Mesenchymal stem cell (in vitro differentiated cells and primary cell): ENCODE results near the gene CHM.

Experiments used
- DNase-seq: peaks from one replicate; pipeline ENCODE4 v3.0.0-alpha.2; 2013
- H2AFZ ChIP-seq: one replicate; pipeline ENCODE4 v1.6.1; 2013; ENCODE audit warnings: low read depth, mild to moderate bottlenecking, control low read depth, inconsistent platforms, low read length, moderate library complexity
- H2AK5ac ChIP-seq: 2 replicates; pipeline ENCODE4 v1.6.1; 2013; ENCODE audit warnings: low read length, moderate library complexity, mild to moderate bottlenecking, inconsistent platforms; ENCODE audit not compliant: severe bottlenecking
- H2BK120ac ChIP-seq: one replicate; pipeline ENCODE4 v1.6.1; 2013; ENCODE audit warnings: low read depth, mild to moderate bottlenecking, inconsistent platforms, low read length, moderate library complexity
- H2BK12ac ChIP-seq, 2 experiments: one replicate each; pipeline ENCODE4 v1.6.1; 2013; ENCODE audit warnings: inconsistent platforms in 2 of 2, low read length in 2 of 2, mild to moderate bottlenecking in 2 of 2, moderate library complexity in 2 of 2, control low read depth in 1 of 2
- H2BK15ac ChIP-seq: one replicate; pipeline ENCODE4 v1.6.1; 2013; ENCODE audit warnings: mild to moderate bottlenecking, low read depth, inconsistent platforms; ENCODE audit not compliant: poor library complexity, severe bottlenecking
- H2BK5ac ChIP-seq: 2 replicates; pipeline ENCODE4 v1.6.1; 2013; ENCODE audit warnings: low read depth, mild to moderate bottlenecking, low read length, control low read depth, inconsistent platforms; ENCODE audit not compliant: poor library complexity, severe bottlenecking
- H3K14ac ChIP-seq, 2 experiments: one replicate each; pipeline ENCODE4 v1.6.1; 2013; ENCODE audit warnings: inconsistent platforms in 2 of 2, low read length in 2 of 2, control low read depth in 1 of 2, mild to moderate bottlenecking in 1 of 2, moderate library complexity in 1 of 2
- H3K18ac ChIP-seq, 2 experiments: one replicate each; pipeline ENCODE4 v1.6.1; 2013; ENCODE audit warnings: inconsistent platforms in 2 of 2, low read length in 2 of 2, control low read depth in 1 of 2, low read depth in 1 of 2, mild to moderate bottlenecking in 1 of 2
- H3K23ac ChIP-seq, 2 experiments: one replicate each; pipeline ENCODE4 v1.6.1; 2013; ENCODE audit warnings: inconsistent platforms in 2 of 2, low read length in 2 of 2, mild to moderate bottlenecking in 2 of 2, moderate library complexity in 2 of 2, control low read depth in 1 of 2
- H3K27ac ChIP-seq: 2 replicates; pipeline ENCODE4 v1.5.1; 2013; ENCODE audit warnings: mild to moderate bottlenecking, moderate library complexity, low read length, control low read depth, inconsistent platforms; ENCODE audit not compliant: poor library complexity, severe bottlenecking
- H3K27me3 ChIP-seq, 2 experiments: 2 replicates each; pipeline versions ENCODE4 v1.6.1 to v1.7.0; 2013; ENCODE audit warnings: low read length in 2 of 2, mild to moderate bottlenecking in 2 of 2, moderate library complexity in 2 of 2, control low read depth in 1 of 2, inconsistent platforms in 1 of 2; ENCODE audit not compliant: control insufficient read depth in 1 of 2, insufficient read depth in 1 of 2
- H3K36me3 ChIP-seq, 2 experiments: 2 replicates each; pipeline versions ENCODE4 v1.6.1 to v1.7.0; 2013; ENCODE audit warnings: low read length in 2 of 2, control low read depth in 1 of 2, inconsistent platforms in 1 of 2, low read depth in 1 of 2, mild to moderate bottlenecking in 1 of 2; ENCODE audit not compliant: insufficient read depth in 2 of 2, control insufficient read depth in 1 of 2
- H3K4ac ChIP-seq, 2 experiments: one replicate each; pipeline ENCODE4 v1.6.1; 2013; ENCODE audit warnings: inconsistent platforms in 2 of 2, low read length in 2 of 2, mild to moderate bottlenecking in 2 of 2, moderate library complexity in 2 of 2, control low read depth in 1 of 2, low read depth in 1 of 2
- H3K4me1 ChIP-seq: 2 replicates; pipeline ENCODE4 v1.6.1; 2013; ENCODE audit warnings: low read depth, low read length, control low read depth; ENCODE audit not compliant: control insufficient read depth, insufficient read depth
- H3K4me2 ChIP-seq: 2 replicates; pipeline ENCODE4 v1.6.1; 2013; ENCODE audit warnings: low read length, mild to moderate bottlenecking, inconsistent platforms; ENCODE audit not compliant: poor library complexity, severe bottlenecking
- H3K4me3 ChIP-seq, 2 experiments: 2 replicates each; pipeline versions ENCODE4 v1.5.1 to v1.7.0; 2013; ENCODE audit warnings: low read length in 2 of 2, mild to moderate bottlenecking in 2 of 2, control low read depth in 1 of 2, low read depth in 1 of 2; ENCODE audit not compliant: insufficient read depth in 1 of 2
- H3K79me1 ChIP-seq: replicated peaks from 2 replicates; pipeline ENCODE4 v1.6.1; 2013; ENCODE audit warnings: mild to moderate bottlenecking, control low read depth, low read length, inconsistent platforms; ENCODE audit not compliant: poor library complexity, severe bottlenecking
- H3K9ac ChIP-seq: 2 replicates; pipeline ENCODE4 v1.7.0; 2013; ENCODE audit warnings: mild to moderate bottlenecking, low read length, moderate library complexity
- H3K9me3 ChIP-seq: 2 replicates; pipeline ENCODE4 v1.7.0; 2013; ENCODE audit warnings: mild to moderate bottlenecking, low read length; ENCODE audit not compliant: control insufficient read depth
- H4K8ac ChIP-seq: one replicate; pipeline ENCODE4 v1.6.1; 2013; ENCODE audit warnings: inconsistent platforms, mild to moderate bottlenecking, low read length, moderate library complexity
- H4K91ac ChIP-seq: one replicate; pipeline ENCODE4 v1.6.1; 2013; ENCODE audit warnings: mild to moderate bottlenecking, low read length, inconsistent platforms
- WGBS: methylation state at CpG from one replicate; pipeline ENCODE4 v1.1.7; 2013; ENCODE audit warnings: mixed read lengths; 5-methylcytosine and 5-hydroxymethylcytosine counted together

Gene CHM

GRCh38 chrX:85897362-85898126, 149.8 kb downstream of the CHM start:
- no peaks in the 10 kb centered on the region for H3K27me3 ChIP-seq
- no peaks in the 10 kb centered on the region for H3K9me3 ChIP-seq
- 45% methylated on average over 6 of the region's 7 CpGs for WGBS
- H2AFZ ChIP-seq: no peak overlapping the region
- H3K4me2 ChIP-seq: no peak overlapping the region
- H2BK5ac ChIP-seq: no peak overlapping the region
- H2BK15ac ChIP-seq: no peak overlapping the region
- peak overlapping the region in 1 of 2 experiments; percentile 12 for H3K18ac ChIP-seq
- no peaks in the 10 kb centered on the region for H3K4me1 ChIP-seq
- H3K23ac ChIP-seq: no peak overlapping the region
- H2BK120ac ChIP-seq: no peak overlapping the region
- no peak overlapping the region for H2BK12ac ChIP-seq
- H4K8ac ChIP-seq: no peak overlapping the region
- H3K4ac ChIP-seq: no peak overlapping the region
- H4K91ac ChIP-seq: no peak overlapping the region
- no peak overlapping the region for H2AK5ac ChIP-seq
- peaks cover 2% of the 10 kb centered on the region for H3K79me1 ChIP-seq
- H3K9ac ChIP-seq: no peak overlapping the region
- H3K27ac ChIP-seq: no peak overlapping the region
- H3K36me3 ChIP-seq: peaks cover 5 to 41% of the 10 kb centered on the region in 2 experiments
- DNase-seq: peak; percentile 29
- H3K4me3 ChIP-seq: no peak overlapping the region
- no peak overlapping the region for H3K14ac ChIP-seq

- Histone ChIP-seq H2AK5ac (no peak overlapping the region), H2BK12ac (no peak overlapping the region), H3K4me3 (no peak overlapping the region), H2BK120ac (no peak overlapping the region), H3K14ac (no peak overlapping the region), H2BK15ac (no peak overlapping the region), H3K36me3 (peaks cover 0 to 15% of the 10 kb centered on the region in 2 experiments), H4K91ac (no peak overlapping the region), H3K79me1 (no peaks in the 10 kb centered on the region), H3K9ac (no peak overlapping the region), H4K8ac (no peak overlapping the region), H2BK5ac (no peak overlapping the region), H3K4ac (no peak overlapping the region), H3K9me3 (no peaks in the 10 kb centered on the region), H3K23ac (no peak overlapping the region), H3K4me1 (no peaks in the 10 kb centered on the region), H3K27ac (no peak overlapping the region), H3K27me3 (no peaks in the 10 kb centered on the region), H3K18ac (no peak overlapping the region), H2AFZ (no peak overlapping the region), H3K4me2 (no peak overlapping the region)
- no CpG with 5 or more reads among the region's 5 CpGs for WGBS
- DNase-seq: no peak
These were observed 164.8 kb downstream of the CHM start for GRCh38 chrX:85882601-85883000.

GRCh38 chrX:85870585-85870984, 176.8 kb downstream of the CHM start:
- peaks cover 8 to 61% of the 10 kb centered on the region in 2 experiments for H3K36me3 ChIP-seq
- no peak overlapping the region for H3K14ac ChIP-seq
- H3K4me2 ChIP-seq: no peak overlapping the region
- no peaks in the 10 kb centered on the region for H3K27me3 ChIP-seq
- no peak overlapping the region for H2BK15ac ChIP-seq
- no peak overlapping the region for H2BK5ac ChIP-seq
- H3K4me3 ChIP-seq: no peak overlapping the region
- H3K79me1 ChIP-seq: no peaks in the 10 kb centered on the region
- no peak overlapping the region for H4K91ac ChIP-seq
- no peak overlapping the region for H3K9ac ChIP-seq
- no peak overlapping the region for H3K23ac ChIP-seq
- no peak overlapping the region for H2BK120ac ChIP-seq
- no peaks in the 10 kb centered on the region for H3K4me1 ChIP-seq
- no peak overlapping the region for H3K18ac ChIP-seq
- no peak overlapping the region for H2AK5ac ChIP-seq
- H2AFZ ChIP-seq: no peak overlapping the region
- H4K8ac ChIP-seq: no peak overlapping the region
- WGBS: no CpG with 5 or more reads among the region's 3 CpGs
- no peak overlapping the region for H3K27ac ChIP-seq
- H3K4ac ChIP-seq: no peak overlapping the region
- peaks cover 23% of the 10 kb centered on the region for H3K9me3 ChIP-seq
- H2BK12ac ChIP-seq: no peak overlapping the region
- no peak for DNase-seq

GRCh38 chrX:85865324-85865723, 182.0 kb downstream of the CHM start:
- Histone ChIP-seq H3K27me3 (no peaks in the 10 kb centered on the region), H3K4me3 (peak overlapping the region in 1 of 2 experiments; percentile 23), H2AFZ (no peak overlapping the region), H3K9me3 (peaks cover 37% of the 10 kb centered on the region), H3K9ac (no peak overlapping the region), H2BK120ac (no peak overlapping the region), H3K36me3 (peaks cover 8 to 78% of the 10 kb centered on the region in 2 experiments), H2AK5ac (no peak overlapping the region), H3K14ac (no peak overlapping the region), H3K79me1 (no peaks in the 10 kb centered on the region), H2BK12ac (no peak overlapping the region), H3K23ac (no peak overlapping the region), H3K27ac (no peak overlapping the region), H3K4me2 (no peak overlapping the region), H3K4ac (no peak overlapping the region), H4K91ac (no peak overlapping the region), H4K8ac (no peak overlapping the region), H3K18ac (no peak overlapping the region), H3K4me1 (no peaks in the 10 kb centered on the region), H2BK5ac (no peak overlapping the region), H2BK15ac (no peak overlapping the region)
- DNase-seq: no peak
